Stimulated activated CD8-positive, alpha-beta memory T cell treated with anti-CD3 and anti-CD28 coated beads, Interleukin-12 subunit alpha, Interleukin-12 subunit beta, amount 100 ng/mL, for 24 hours (primary cell): ENCODE data around the gene FAM221B.

Source experiments
- DNase-seq: peaks from one replicate; pipeline ENCODE4 v3.0.0-alpha.2; 2020; ENCODE audit errors: extremely low read depth

Gene FAM221B

GRCh38 chr9:35847792-35848572 lies 19.4 kb upstream of the FAM221B start:
- no peak for DNase-seq

- no peak for DNase-seq
These were observed 17.6 kb upstream of the FAM221B start for GRCh38 chr9:35845824-35846771.

DNA sequence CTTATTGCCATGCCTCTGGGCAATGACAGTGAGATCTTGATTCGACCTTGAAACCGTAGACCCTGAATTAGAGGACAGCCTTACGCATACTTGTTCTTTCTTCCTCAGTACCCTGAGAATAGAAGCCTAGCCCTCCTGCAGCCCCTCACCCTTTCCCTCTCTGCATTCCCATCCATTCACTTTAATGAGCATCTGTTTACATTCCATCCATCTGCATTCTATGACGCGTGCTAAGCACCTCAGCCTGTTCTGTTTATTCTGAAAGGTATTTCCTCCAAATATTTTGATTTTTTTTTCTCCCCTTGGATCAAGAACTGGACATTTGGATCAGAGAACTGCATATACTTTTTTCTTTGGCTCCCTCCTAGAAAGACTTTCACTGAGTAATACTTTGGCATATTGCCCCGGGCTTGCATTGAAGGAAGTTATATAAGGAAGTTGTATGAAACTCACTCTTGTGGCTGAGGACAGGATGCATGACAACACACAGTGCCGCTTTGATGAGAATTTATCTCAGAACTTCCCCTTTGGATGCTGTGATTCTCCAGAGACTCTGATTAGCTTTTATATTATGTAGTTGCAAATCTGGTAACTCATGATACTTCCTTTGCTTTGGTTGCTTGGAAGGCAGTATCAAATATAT lies 16.2 kb upstream of the FAM221B start:
- no peak for DNase-seq

- no peak for DNase-seq
These were observed 14.3 kb upstream of the FAM221B start for GRCh38 chr9:35842795-35843194.

GRCh38 chr9:35842020-35842745 lies 13.7 kb upstream of the FAM221B start:
- DNase-seq: no peak

GRCh38 chr9:35841645-35841900 lies 13.0 kb upstream of the FAM221B start:
- DNase-seq: no peak

DNA sequence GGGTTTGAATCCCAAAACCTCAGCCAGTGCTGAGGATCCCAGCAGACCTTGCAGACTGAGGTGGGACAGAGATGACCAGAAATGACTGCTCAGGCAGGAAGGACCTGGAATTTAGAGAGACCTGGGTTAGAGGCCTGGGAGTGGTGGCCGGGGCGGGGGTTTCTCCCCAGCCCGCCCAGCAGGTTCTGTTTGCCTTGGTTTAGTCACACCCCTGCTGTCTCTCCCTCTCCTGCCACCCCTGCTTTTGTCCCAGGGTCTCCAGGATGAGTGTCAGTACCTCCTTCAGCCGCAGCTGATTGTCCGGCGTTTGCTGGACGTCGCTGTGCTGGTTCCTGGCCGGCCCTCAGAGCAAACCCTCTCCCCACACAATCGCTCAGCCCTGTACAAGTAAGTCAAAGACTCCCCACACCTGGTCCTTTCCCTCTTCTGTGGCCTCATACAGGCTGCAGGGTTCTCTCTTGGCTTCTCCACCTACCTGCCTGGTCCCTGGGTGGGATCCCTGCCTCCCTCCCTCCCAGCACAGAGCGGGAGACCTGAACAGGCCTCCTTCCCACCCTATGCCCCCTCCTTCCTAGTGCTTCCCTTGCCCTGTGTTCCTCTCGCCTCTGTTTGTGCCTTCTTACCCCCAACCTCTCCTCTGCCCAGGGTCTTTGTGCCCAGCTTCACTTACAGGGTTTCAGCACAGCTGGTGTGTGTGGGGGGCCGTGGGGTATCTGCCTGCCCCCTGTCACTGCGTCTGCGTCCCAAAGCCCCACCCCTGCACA lies 12.5 kb upstream of the FAM221B start:
- no peak for DNase-seq

- DNase-seq: no peak
These were observed 11.4 kb upstream of the FAM221B start for GRCh38 chr9:35839926-35840325.

- no peak for DNase-seq
These were observed 8.1 kb upstream of the FAM221B start for GRCh38 chr9:35836595-35836994.

DNA sequence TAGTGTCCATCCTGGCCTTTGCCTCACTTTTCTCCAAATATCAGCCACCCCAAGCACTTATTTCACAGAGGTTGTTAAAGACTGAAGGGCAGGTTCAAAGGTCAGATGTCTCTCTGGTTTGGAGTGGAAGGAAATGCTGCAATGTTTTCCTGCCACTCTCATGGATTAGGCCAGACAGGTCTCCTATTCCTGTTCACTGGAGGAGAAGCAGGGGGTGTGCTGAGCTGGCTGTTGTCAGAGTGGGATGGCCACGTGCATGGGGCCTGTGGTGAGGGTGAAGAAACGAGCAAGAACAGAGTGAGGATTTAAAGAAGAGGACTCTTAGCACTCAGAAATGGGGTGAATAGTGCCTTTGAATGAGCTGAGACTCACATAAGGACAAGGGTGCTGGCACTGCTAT lies 7.2 kb upstream of the FAM221B start:
- DNase-seq: no peak

DNA sequence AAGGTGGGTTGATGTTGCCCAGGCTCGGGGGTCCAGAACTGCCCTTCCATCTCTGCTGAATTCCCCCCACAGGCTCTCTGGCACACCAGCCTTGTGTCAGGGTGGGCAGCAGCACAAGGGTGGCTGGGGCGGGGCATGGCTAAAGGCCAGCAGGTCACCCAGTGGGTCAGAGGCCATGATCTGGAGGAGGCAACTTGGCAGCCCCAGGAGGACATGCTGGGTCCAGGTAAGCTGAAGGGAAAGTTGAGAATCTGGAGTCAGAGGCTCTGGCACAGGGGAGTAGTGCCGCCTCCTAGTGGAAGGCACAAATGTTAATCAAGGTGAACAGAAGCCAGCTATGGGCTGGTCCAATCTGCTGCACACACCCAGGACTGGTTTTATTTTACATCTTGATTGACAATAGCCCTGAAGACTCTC lies 6.7 kb upstream of the FAM221B start:
- DNase-seq: no peak

- no peak for DNase-seq
These were observed 6.0 kb upstream of the FAM221B start for GRCh38 chr9:35834260-35835215.

DNA sequence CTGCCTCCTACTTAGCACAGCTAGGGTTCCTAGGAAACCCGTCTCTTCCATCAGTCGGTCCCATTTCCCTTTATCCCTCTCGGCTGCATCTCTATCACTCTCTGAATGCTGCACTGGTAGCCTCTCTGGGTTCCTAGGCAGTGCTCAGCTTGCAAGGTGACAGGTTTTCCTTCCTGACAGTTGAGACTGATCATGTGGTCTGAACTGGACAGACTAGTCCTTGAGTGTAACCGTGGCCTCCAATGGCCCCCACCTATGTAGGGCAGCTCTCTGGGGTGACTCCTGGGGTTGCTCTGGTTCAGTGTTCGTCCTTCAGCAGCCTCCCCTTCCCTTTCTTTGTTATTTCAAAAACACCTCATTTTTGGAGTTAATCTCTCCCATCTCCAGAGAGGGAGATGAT lies 4.3 kb upstream of the FAM221B start:
- DNase-seq: no peak

DNA sequence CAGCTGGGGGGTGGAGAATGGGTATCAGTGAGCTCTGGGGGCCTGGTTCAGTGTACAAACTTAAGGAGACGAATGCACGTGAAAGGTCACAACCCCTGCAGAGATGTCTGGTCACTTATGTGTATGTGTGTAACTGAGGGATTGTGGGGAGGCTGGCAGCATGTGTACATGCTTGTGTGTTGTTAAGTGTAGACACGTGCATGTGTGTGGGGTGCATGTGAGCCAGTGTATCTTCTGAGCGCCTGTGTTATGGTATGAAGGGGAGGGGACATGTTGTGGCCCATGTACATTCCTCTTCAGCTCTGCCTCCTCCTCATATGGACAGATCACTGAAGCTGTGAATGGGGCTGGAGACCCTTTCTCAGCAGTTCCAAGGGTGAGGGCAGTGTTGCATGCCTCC lies 2.5 kb upstream of the FAM221B start:
- DNase-seq: no peak

DNA sequence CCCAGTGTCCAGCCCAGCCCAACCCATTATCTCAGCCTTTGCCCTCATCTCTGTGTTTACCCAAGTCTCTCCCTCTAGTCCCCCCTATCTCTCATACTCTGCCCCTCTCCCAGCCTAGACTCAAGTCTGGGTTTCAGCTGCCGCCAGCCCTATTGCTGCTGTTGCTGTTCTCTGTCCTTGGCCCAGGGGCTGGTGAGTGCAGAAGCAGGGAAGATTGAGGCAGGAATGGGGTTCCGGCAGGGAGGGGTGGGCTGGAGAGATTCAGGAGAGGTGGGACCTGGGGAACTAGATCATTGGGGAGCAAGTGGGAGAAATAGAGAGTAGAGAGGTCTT lies 1.2 kb upstream of the FAM221B start:
- no peak for DNase-seq

DNA sequence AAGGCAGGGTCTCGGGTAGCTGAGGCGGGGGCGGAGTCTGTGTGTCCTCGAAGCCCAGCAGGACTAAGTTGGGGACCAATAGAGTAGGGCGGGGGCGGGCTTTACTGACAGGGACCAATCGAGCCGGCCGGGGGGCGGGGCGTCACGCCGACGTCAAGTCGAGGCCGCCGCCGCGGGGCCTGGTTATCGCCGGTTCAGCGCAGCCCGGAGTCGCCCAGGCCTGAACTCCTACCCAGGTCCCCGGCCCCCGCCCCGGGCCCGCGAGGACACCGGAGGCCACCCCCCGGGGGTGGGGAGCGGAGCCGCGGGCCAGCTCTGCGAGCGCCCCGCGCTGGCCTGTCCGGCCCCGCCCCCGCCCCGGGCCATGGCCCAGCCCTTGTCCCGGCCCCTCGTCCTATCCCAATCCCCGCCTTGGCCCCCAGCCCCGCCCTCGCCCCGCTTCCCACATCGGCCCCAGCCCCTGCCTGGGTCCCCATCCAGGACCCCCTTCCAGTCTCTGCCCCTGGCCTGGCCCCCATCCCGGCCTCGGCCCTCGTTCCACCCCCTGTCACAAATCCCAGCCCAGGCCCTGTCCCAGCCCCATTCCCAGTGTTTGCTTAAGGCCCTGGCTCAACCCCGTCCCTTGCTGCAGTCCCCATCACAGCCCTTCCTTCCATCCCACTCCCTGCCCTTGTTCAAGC lies 692 bp upstream of the FAM221B start, which contains the start of gene TMEM8B:
Gene TMEM8B, plus strand, starts transcription at position 145 of the 680 bp plus-strand sequence. Its CDS starts 220 bp downstream, at position 365.
- DNase-seq: peak; percentile 90

- no peak for DNase-seq
These were observed 1.0 kb downstream of the FAM221B start for GRCh38 chr9:35827486-35827885.

GRCh38 chr9:35826071-35826701 lies 2.3 kb downstream of the FAM221B start:
- no peak for DNase-seq

DNA sequence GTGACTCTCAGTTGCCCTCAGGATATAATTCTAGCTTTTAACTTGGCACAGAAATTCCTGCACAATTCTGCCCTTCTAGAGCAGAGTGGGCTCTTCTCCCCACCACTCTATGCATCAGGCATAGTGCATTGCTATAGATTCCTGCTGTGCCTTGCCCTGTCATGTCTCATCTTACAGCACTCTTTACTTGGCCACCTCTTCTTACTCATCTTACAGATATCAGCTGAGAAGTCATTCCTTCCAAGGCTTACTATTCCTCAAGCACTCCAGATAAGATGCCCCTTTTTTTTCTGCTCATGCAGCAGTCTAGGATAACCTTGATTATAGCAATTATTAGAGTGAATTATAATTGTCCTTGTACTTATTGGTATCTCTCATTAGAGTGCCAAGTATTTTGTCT lies 5.6 kb downstream of the FAM221B start:
- DNase-seq: no peak
